Articular chondrocyte of knee joint (primary cell): Measurements from ENCODE around the gene RDX. TPM values are rescaled to one million over a fixed set of nuclear protein-coding genes. Genes with fewer than 3 reads are reported as not detected.

Experiments used
- total RNA-seq: library from RNA; depleted of rRNA; stranded (reverse); fragments of >200 nt; gene quantifications from 2 replicates; pipeline ENCODE4 v1.2.3, GENCODE V29; 2012

Gene RDX
- 80.4 and 94.0 TPM in 2 replicates for total RNA-seq

GRCh38 chr11:110296226-110297075 lies at the start of gene RDX:
Gene RDX (minus strand): TSS chr11:110296614. CDS start chr11:110279692, 16,922 bp downstream.

Other genes with a start within 250 kb of the RDX start
- gene ZC3H12C, start 203.2 kb downstream of the RDX start, total RNA-seq: 11.0 and 13.4 TPM in 2 replicates
- gene FDX1, start 133.3 kb upstream of the RDX start, total RNA-seq: 12.8 and 17.1 TPM in 2 replicates